ENCODE data around the gene PHACTR3. TPM values are rescaled to one million over a fixed set of nuclear protein-coding genes. Genes with fewer than 3 reads are reported as not detected.

PHACTR3 gene
- total RNA-seq, 1 donor from 2014 or later: 8.7 TPM

- H3K4me3 Mint-ChIP-seq (ENCODE audit: unreplicated experiment): no peak overlapping the region
- no peak for TF ChIP-seq CTCF (IDR thresholded peaks at IDR 0.05; ENCODE audit: unreplicated experiment)
- DNase-seq (ENCODE audit: low spot score): no peak
- no peaks in the 10 kb centered on the region for H3K27me3 Mint-ChIP-seq (ENCODE audit: unreplicated experiment)
- H3K36me3 Mint-ChIP-seq (ENCODE audit: low read depth, unreplicated experiment): peaks cover 4% of the 10 kb centered on the region
- no peak overlapping the region for H3K27ac Mint-ChIP-seq (ENCODE audit: unreplicated experiment)
- no peaks in the 10 kb centered on the region for H3K9me3 Mint-ChIP-seq (ENCODE audit: unreplicated experiment)
- peaks cover 7% of the 10 kb centered on the region for H3K4me1 Mint-ChIP-seq (ENCODE audit: unreplicated experiment)
Observed at GRCh38 chr20:59683181-59683580, 78.8 kb downstream of the PHACTR3 start.

- no peak for TF ChIP-seq CTCF (IDR thresholded peaks at IDR 0.05; ENCODE audit: unreplicated experiment)
- no peak overlapping the region for H3K4me3 Mint-ChIP-seq (ENCODE audit: unreplicated experiment)
- H3K27me3 Mint-ChIP-seq (ENCODE audit: unreplicated experiment): no peaks in the 10 kb centered on the region
- H3K4me1 Mint-ChIP-seq (ENCODE audit: unreplicated experiment): peaks cover 10% of the 10 kb centered on the region
- H3K36me3 Mint-ChIP-seq (ENCODE audit: low read depth, unreplicated experiment): peaks cover 4% of the 10 kb centered on the region
- no peaks in the 10 kb centered on the region for H3K9me3 Mint-ChIP-seq (ENCODE audit: unreplicated experiment)
- no peak overlapping the region for H3K27ac Mint-ChIP-seq (ENCODE audit: unreplicated experiment)
- no peak for DNase-seq (ENCODE audit: low spot score)
Observed at GRCh38 chr20:59684685-59685242, 80.4 kb downstream of the PHACTR3 start.

GRCh38 chr20:59686404-59687346 lies 82.3 kb downstream of the PHACTR3 start:
- H3K27me3 Mint-ChIP-seq (ENCODE audit: unreplicated experiment): no peaks in the 10 kb centered on the region
- no peak for DNase-seq (ENCODE audit: low spot score)
- TF ChIP-seq CTCF (IDR thresholded peaks at IDR 0.05; ENCODE audit: unreplicated experiment): no peak
- H3K4me3 Mint-ChIP-seq (ENCODE audit: unreplicated experiment): no peak overlapping the region
- no peak overlapping the region for H3K27ac Mint-ChIP-seq (ENCODE audit: unreplicated experiment)
- H3K9me3 Mint-ChIP-seq (ENCODE audit: unreplicated experiment): no peaks in the 10 kb centered on the region
- H3K4me1 Mint-ChIP-seq (ENCODE audit: unreplicated experiment): peaks cover 13% of the 10 kb centered on the region
- H3K36me3 Mint-ChIP-seq (ENCODE audit: low read depth, unreplicated experiment): no peaks in the 10 kb centered on the region

- no peaks in the 10 kb centered on the region for H3K27me3 Mint-ChIP-seq (ENCODE audit: unreplicated experiment)
- no peak overlapping the region for H3K4me3 Mint-ChIP-seq (ENCODE audit: unreplicated experiment)
- H3K9me3 Mint-ChIP-seq (ENCODE audit: unreplicated experiment): no peaks in the 10 kb centered on the region
- no peaks in the 10 kb centered on the region for H3K36me3 Mint-ChIP-seq (ENCODE audit: low read depth, unreplicated experiment)
- no peak for TF ChIP-seq CTCF (IDR thresholded peaks at IDR 0.05; ENCODE audit: unreplicated experiment)
- DNase-seq (ENCODE audit: low spot score): no peak
- H3K27ac Mint-ChIP-seq (ENCODE audit: unreplicated experiment): no peak overlapping the region
- H3K4me1 Mint-ChIP-seq (ENCODE audit: unreplicated experiment): peaks cover 13% of the 10 kb centered on the region
Observed at GRCh38 chr20:59688356-59688755, 84.0 kb downstream of the PHACTR3 start.

- peaks cover 13% of the 10 kb centered on the region for H3K4me1 Mint-ChIP-seq (ENCODE audit: unreplicated experiment)
- DNase-seq (ENCODE audit: low spot score): no peak
Observed at GRCh38 chr20:59688999-59689398, 84.7 kb downstream of the PHACTR3 start.

More at GRCh38 chr20:59688999-59689398, 84.7 kb downstream of the PHACTR3 start:
- TF ChIP-seq CTCF (IDR thresholded peaks at IDR 0.05; ENCODE audit: unreplicated experiment): no peak
- Mint-ChIP-seq H3K4me3 (ENCODE audit: unreplicated experiment) (no peak overlapping the region), H3K27me3 (ENCODE audit: unreplicated experiment) (no peaks in the 10 kb centered on the region), H3K9me3 (ENCODE audit: unreplicated experiment) (no peaks in the 10 kb centered on the region), H3K27ac (ENCODE audit: unreplicated experiment) (no peak overlapping the region), H3K36me3 (ENCODE audit: low read depth, unreplicated experiment) (no peaks in the 10 kb centered on the region)
